Transverse colon (tissue), 4 donors: ENCODE data around the gene BAZ1B. TPM values are rescaled to one million over a fixed set of nuclear protein-coding genes. Genes with fewer than 3 reads are reported as not detected.

Experiments used
- DNase-seq: peaks from one replicate; pipeline ENCODE4 v3.0.0-alpha.2; 2019
- H3K27ac ChIP-seq, 4 donors: fragments of 200-600 bp; sonication (generic); 2 replicates each; pipeline ENCODE4 v1.5.1; 2016 to 2018; ENCODE audit warnings: inconsistent platforms in 4 of 4
- H3K27me3 ChIP-seq: fragments of 200-600 bp; sonication (generic); 2 replicates; pipeline ENCODE4 v1.5.1; 2017; ENCODE audit warnings: inconsistent platforms
- H3K36me3 ChIP-seq, 4 donors: fragments of 200-600 bp; sonication (generic); 2 replicates each; pipeline ENCODE4 v1.5.1; 2017 to 2019; ENCODE audit warnings: inconsistent platforms in 4 of 4
- H3K4me1 ChIP-seq, 4 donors: fragments of 200-600 bp; sonication (generic); 2 replicates each; pipeline ENCODE4 v1.5.1; 2017 to 2020; ENCODE audit warnings: inconsistent platforms in 4 of 4
- H3K4me3 ChIP-seq, 4 donors: fragments of 200-600 bp; sonication (generic); 1 replicate in 1 of 4; 2 replicates in 3 of 4; pipeline versions ENCODE4 v1.5.1 to v1.6.1; 2017 to 2019; ENCODE audit warnings: inconsistent platforms in 4 of 4
- H3K9me3 ChIP-seq, 2 donors: fragments of 200-600 bp; sonication (generic); 2 replicates each; pipeline ENCODE4 v1.5.1; 2017 to 2019; ENCODE audit warnings: inconsistent platforms in 2 of 2
- EP300 ChIP-seq: sonication (generic); formaldehyde crosslinking; IDR thresholded peaks from one replicate; pipeline ENCODE4 v1.6.1; 2017; ENCODE audit warnings: antibody characterized with exemption, low read depth
- POLR2A ChIP-seq: fragments of 450-650 bp; IDR thresholded peaks from one replicate; pipeline ENCODE4 v1.6.1; 2016; ENCODE audit warnings: antibody characterized with exemption, mild to moderate bottlenecking, moderate library complexity
- POLR2AphosphoS5 ChIP-seq, 3 donors: sonication (generic); formaldehyde crosslinking; IDR thresholded peaks; one replicate each; pipeline ENCODE4 v1.6.1; 2016; ENCODE audit warnings: antibody characterized with exemption in 3 of 3
- WGBS, 2 donors: methylation state at CpG; one replicate each; pipeline ENCODE4 v1.1.5; 2018; ENCODE audit warnings: low coverage in 1 of 2; 5-methylcytosine and 5-hydroxymethylcytosine counted together
- in situ Hi-C, 4 donors: fragments of 200-750 bp; cut with MboI; loops; one replicate each; pipeline versions ENCODE4 v1.15.0 to v1.15.1; 2017; ENCODE audit warnings: low sequenced_read_pairs in 3 of 4, low pct_ligation_motif_present in 1 of 4, low pct_unique_long_range_greater_than_20kb in 1 of 4
- intact Hi-C: fragments of 100-400 bp; cut with DNase I; formaldehyde crosslinking; loops from one replicate; pipeline ENCODE4 v1.15.1; 2023; ENCODE audit warnings: low total_unique reads
- total RNA-seq, 4 donors: library from RNA; depleted of rRNA; stranded (reverse); fragments of >200 nt; gene quantifications; one replicate each; pipeline ENCODE4 v1.1.0, GENCODE V29; 2016
- TF ChIP-seq, protein P1 (sequence below), 5 experiments: fragments of 200-600 bp in 3 of 5; fragments of 450-650 bp in 2 of 5; sonication (generic) in 3 of 5; IDR thresholded peaks; 1 replicate in 2 of 5; 2 replicates in 3 of 5; pipeline ENCODE4 v1.5.1; 2016 to 2017; ENCODE audit warnings: antibody characterized with exemption in 5 of 5, inconsistent platforms in 3 of 5, mild to moderate bottlenecking in 2 of 5, moderate library complexity in 1 of 5

The BAZ1B gene
- total RNA-seq, 4 donors from 2014 or later, result 28.7 to 48.0 (median 33.7) TPM

DNA sequence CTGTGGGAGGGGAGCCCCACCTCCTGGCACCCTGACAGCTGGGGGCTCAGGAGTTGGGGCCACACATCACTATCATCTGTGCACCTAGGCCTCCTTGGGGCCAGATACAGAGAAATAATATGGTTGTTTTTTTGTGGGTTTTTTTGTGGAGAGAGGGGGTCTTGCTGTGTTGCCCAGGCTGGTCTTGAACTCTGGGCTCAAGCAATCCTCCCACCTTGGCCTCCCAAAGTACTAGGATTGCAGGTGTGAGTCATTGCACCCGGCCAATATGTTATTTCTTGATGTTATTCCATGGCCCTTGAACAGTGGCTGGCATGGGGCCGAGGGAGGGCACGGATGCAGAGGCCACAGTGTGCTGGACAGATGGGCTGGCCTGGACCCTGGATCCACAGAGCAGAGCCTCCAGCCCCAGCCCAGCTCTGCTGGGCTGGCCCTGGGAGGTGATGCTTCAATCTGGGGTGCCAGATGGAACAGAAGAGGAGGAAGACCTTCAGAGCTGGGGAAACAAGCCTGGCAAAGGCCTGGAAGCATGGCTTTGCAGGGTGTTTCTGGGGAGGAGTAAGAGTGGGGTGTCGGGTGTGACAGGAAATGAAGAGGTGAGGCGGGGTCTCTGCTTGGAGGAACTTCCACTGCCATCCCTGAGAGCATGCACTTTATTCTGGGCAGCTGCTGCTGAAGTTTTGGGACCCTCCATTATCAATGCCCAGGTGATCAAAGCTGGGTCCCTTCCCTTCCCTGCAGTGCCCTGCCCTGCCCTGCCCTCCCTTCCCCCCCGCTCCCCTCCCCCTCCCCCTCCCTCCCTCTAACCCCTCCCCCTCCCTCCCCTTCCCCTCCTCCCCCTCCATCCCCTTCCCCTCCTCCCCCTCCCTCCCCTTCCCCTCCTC, 92.2 kb downstream of the BAZ1B start:
- in situ Hi-C loops, result no loop called here
- no peak for DNase-seq
- no peaks in the 10 kb centered on the region for H3K36me3 ChIP-seq
- H3K4me3 ChIP-seq, result no peak overlapping the region
- TF ChIP-seq EP300, result no peak
- TF ChIP-seq POLR2AphosphoS5 (IDR thresholded peaks at IDR 0.05), result no peak
- intact Hi-C loops, result no loop called here
- WGBS, 2 donors, result 75% methylated on average over 5 of the region's 6 CpGs; no CpG with 5 or more reads in 1 of the 2 donors
- H3K27ac ChIP-seq, result no peak overlapping the region
- peaks cover 22% of the 10 kb centered on the region for H3K27me3 ChIP-seq
- H3K4me1 ChIP-seq, result peaks cover 0 to 5% (median 2%) of the 10 kb centered on the region in 4 donors
- H3K9me3 ChIP-seq, result no peaks in the 10 kb centered on the region

GRCh38 chr7:73429215-73429614, 92.9 kb downstream of the BAZ1B start:
- no peaks in the 10 kb centered on the region for H3K36me3 ChIP-seq
- intact Hi-C loops, result no loop called here
- TF ChIP-seq POLR2AphosphoS5 (IDR thresholded peaks at IDR 0.05) (no peak), EP300 (no peak), POLR2A (no peak)
- TF ChIP-seq, protein P1, sequence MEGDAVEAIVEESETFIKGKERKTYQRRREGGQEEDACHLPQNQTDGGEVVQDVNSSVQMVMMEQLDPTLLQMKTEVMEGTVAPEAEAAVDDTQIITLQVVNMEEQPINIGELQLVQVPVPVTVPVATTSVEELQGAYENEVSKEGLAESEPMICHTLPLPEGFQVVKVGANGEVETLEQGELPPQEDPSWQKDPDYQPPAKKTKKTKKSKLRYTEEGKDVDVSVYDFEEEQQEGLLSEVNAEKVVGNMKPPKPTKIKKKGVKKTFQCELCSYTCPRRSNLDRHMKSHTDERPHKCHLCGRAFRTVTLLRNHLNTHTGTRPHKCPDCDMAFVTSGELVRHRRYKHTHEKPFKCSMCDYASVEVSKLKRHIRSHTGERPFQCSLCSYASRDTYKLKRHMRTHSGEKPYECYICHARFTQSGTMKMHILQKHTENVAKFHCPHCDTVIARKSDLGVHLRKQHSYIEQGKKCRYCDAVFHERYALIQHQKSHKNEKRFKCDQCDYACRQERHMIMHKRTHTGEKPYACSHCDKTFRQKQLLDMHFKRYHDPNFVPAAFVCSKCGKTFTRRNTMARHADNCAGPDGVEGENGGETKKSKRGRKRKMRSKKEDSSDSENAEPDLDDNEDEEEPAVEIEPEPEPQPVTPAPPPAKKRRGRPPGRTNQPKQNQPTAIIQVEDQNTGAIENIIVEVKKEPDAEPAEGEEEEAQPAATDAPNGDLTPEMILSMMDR (IDR thresholded peaks at IDR 0.05), result no peak
- in situ Hi-C loops, result no loop called here
- H3K27me3 ChIP-seq, result peaks cover 16% of the 10 kb centered on the region
- WGBS, 2 donors, result 54% methylated on average over 14 of the region's 18 CpGs; no CpG with 5 or more reads in 1 of the 2 donors
- no peaks in the 10 kb centered on the region for H3K9me3 ChIP-seq
- H3K4me3 ChIP-seq, result no peak overlapping the region
- no peak overlapping the region for H3K27ac ChIP-seq
- H3K4me1 ChIP-seq, result peaks cover 0 to 5% (median 2%) of the 10 kb centered on the region in 4 donors
- DNase-seq, result no peak

- intact Hi-C loops, result no loop called here
- WGBS, 2 donors, result 80 to 83% methylated on average over 2 to 8 of the region's 8 CpGs
- in situ Hi-C loops, result no loop called here
- TF ChIP-seq, protein P1 (IDR thresholded peaks at IDR 0.05), result no peak
- TF ChIP-seq POLR2A, result no peak
- TF ChIP-seq EP300, result no peak
- no peak for TF ChIP-seq POLR2AphosphoS5 (IDR thresholded peaks at IDR 0.05)
- no peaks in the 10 kb centered on the region for H3K9me3 ChIP-seq
- H3K36me3 ChIP-seq, result no peaks in the 10 kb centered on the region
- peaks cover 12% of the 10 kb centered on the region for H3K27me3 ChIP-seq
- H3K4me3 ChIP-seq, result no peak overlapping the region
- DNase-seq, result no peak
- peaks cover 0 to 5% (median 0%) of the 10 kb centered on the region in 4 donors for H3K4me1 ChIP-seq
- no peak overlapping the region for H3K27ac ChIP-seq
Measured at GRCh38 chr7:73427902-73428787, 93.9 kb downstream of the BAZ1B start.

DNA sequence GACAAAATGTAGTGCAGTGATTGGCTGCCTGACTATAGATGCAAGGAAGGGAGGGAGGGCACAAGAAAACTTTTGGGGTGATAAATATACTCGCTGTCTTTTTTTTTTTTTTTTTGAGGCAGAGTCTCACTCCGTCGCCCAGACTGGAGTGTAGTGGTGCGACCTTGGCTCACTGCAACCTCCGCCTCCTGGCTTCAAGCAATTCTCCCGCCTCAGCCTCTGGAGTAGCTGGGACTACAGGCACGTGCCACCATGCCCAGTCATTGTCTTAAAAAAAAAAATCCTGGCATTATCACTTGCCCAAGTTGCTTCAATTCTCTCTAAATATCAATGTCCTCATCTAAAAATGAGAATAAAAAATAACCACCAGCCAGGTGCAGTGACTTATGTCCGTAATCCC, 96.1 kb downstream of the BAZ1B start:
- Histone ChIP-seq H3K27ac (no peak overlapping the region), H3K9me3 (no peaks in the 10 kb centered on the region), H3K4me3 (no peak overlapping the region), H3K4me1 (peaks cover 0 to 3% (median 0%) of the 10 kb centered on the region in 4 donors), H3K27me3 (peaks cover 12% of the 10 kb centered on the region), H3K36me3 (no peaks in the 10 kb centered on the region)
- WGBS, 2 donors, result 67 to 85% methylated on average over 6 to 8 of the region's 8 CpGs
- DNase-seq, result no peak
- TF ChIP-seq POLR2AphosphoS5 (IDR thresholded peaks at IDR 0.05) (no peak), POLR2A (no peak), EP300 (no peak)
- TF ChIP-seq, protein P1 (IDR thresholded peaks at IDR 0.05), result no peak
- in situ Hi-C loops, result no loop called here
- intact Hi-C loops, result no loop called here
